Spleen (tissue), 11 donors: Measurements from ENCODE around the gene PDCD2. TPM values are rescaled to one million over a fixed set of nuclear protein-coding genes. Genes with fewer than 3 reads are reported as not detected.

Source experiments
- DNase-seq: peaks from one replicate; pipeline ENCODE4 v3.0.0-alpha.2; 2020
- H3K27ac ChIP-seq, 8 donors: fragments of 200-600 bp; sonication (generic) in 7 of 8; 1 replicate in 4 of 8; 2 replicates in 4 of 8; pipeline versions ENCODE4 v1.5.0 to v1.8.0; 2016 to 2021; ENCODE audit warnings: inconsistent platforms in 4 of 8, mild to moderate bottlenecking in 4 of 8, moderate library complexity in 1 of 8
- H3K27me3 ChIP-seq, 7 donors: fragments of 200-600 bp; sonication (generic) in 6 of 7; replicated peaks in 1 of 7; 1 replicate in 4 of 7; 2 replicates in 3 of 7; pipeline versions ENCODE4 v1.5.0 to v1.8.0; 2016 to 2021; ENCODE audit warnings: inconsistent platforms in 3 of 7, mild to moderate bottlenecking in 1 of 7
- H3K36me3 ChIP-seq, 6 donors: fragments of 200-600 bp; sonication (generic) in 5 of 6; 1 replicate in 4 of 6; 2 replicates in 2 of 6; pipeline versions ENCODE4 v1.5.0 to v1.8.0; 2016 to 2021; ENCODE audit warnings: inconsistent platforms in 2 of 6
- H3K4me1 ChIP-seq, 6 donors: fragments of 200-600 bp; sonication (generic) in 5 of 6; 1 replicate in 3 of 6; 2 replicates in 3 of 6; pipeline versions ENCODE4 v1.5.0 to v1.8.0; 2016 to 2021; ENCODE audit warnings: inconsistent platforms in 3 of 6
- H3K4me3 ChIP-seq, 8 donors: fragments of 200-600 bp; sonication (generic) in 7 of 8; 1 replicate in 4 of 8; 2 replicates in 4 of 8; pipeline versions ENCODE4 v1.5.0 to v1.8.0; 2016 to 2021; ENCODE audit warnings: inconsistent platforms in 4 of 8, mild to moderate bottlenecking in 4 of 8, moderate library complexity in 2 of 8
- H3K9me3 ChIP-seq, 8 donors: fragments of 200-600 bp; sonication (generic) in 7 of 8; 1 replicate in 4 of 8; 2 replicates in 4 of 8; pipeline versions ENCODE4 v1.5.0 to v1.8.0; 2016 to 2021; ENCODE audit warnings: inconsistent platforms in 4 of 8
- POLR2A ChIP-seq, 3 donors: fragments of 450-650 bp; IDR thresholded peaks; one replicate each; pipeline ENCODE4 v1.5.1; 2017; ENCODE audit warnings: antibody characterized with exemption in 3 of 3, mild to moderate bottlenecking in 1 of 3
- POLR2AphosphoS5 ChIP-seq, 3 donors: sonication (generic); formaldehyde crosslinking; IDR thresholded peaks; one replicate each; pipeline ENCODE4 v1.5.1; 2017; ENCODE audit warnings: antibody characterized with exemption in 3 of 3
- WGBS, 5 donors: extraction: QIAGEN DNeasy Blood & Tissue Kit in 3 of 5; methylation state at CpG; one replicate each; pipeline versions ENCODE4 v1.1.5 to v1.1.7; 2013 to 2018; 5-methylcytosine and 5-hydroxymethylcytosine counted together
- intact Hi-C: fragments of 100-400 bp; cut with DNase I; formaldehyde crosslinking; loops from one replicate; pipeline ENCODE4 v1.15.0; 2023; ENCODE audit warnings: low total_unique reads
- polyA plus RNA-seq, 3 donors: library from polyadenylated mRNA; stranded (reverse); fragments of 200-250 nt; gene quantifications; one replicate each; pipeline ENCODE4 v1.2.1, GENCODE V29; 2013
- total RNA-seq, 7 donors: library from RNA; depleted of rRNA in 3 of 7; stranded (reverse); fragments of >200 nt in 3 of 7; fragmentation: NEBNext Ultra II Directional in 4 of 7; extraction: Animal tissue kit (Norgen Biotek cat#: 25700) in 4 of 7; gene quantifications; one replicate each; pipeline versions ENCODE4 v1.1.0 to v1.2.1, GENCODE V29; 2016 to 2021
- TF ChIP-seq, protein P1 (sequence below), 11 experiments: fragments of 200-600 bp in 7 of 11; fragments of 450-650 bp in 4 of 11; sonication (generic) in 4 of 11; IDR thresholded peaks in 8 of 11; conservative IDR thresholded peaks in 3 of 11; 1 replicate in 7 of 11; 2 replicates in 4 of 11; pipeline versions ENCODE4 v1.4.0 to v1.8.0; 2016 to 2021; ENCODE audit warnings: antibody characterized with exemption in 11 of 11, inconsistent platforms in 4 of 11, mild to moderate bottlenecking in 1 of 11
- donor health status: healthy with polysubstance abuse.
- donor health status: DM: no; HTN: no; CAD: no; lungs with moderate emphysema.
- donor health status: DM: no; HTN: no; CAD: no.
- donor health status: Bipolar disorder and iron deficiency.
- donor health status: healthy.
- donor health status: DM: no; HTN: no; CAD: no.
- donor health status: DM: yes; HTN: yes; CAD: no.

Gene PDCD2
- total and polyA plus RNA-seq, 10 donors = 45.5 to 95.4 (median 61.6) TPM

DNA sequence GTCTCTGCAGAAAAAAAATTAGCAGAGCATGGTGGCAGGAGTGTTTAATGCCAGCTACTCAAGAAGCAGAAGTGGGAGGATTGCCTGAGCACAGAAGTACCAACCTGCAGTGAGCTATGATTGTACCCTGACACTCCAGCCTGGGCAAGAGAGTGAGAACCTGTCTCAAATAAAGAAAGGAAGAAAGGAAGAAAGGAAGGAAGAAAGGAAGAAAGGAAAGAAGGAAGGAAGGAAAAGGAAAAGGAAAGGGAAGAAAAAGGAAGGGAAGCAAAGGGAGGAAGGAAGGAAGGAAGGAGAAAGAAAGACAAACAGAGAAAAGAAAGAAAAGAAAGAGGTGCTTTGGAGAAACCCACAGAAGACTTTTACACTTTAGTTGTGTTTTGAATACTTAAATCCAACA lies 12.8 kb upstream of the PDCD2 start:
- H3K4me1 ChIP-seq = no peaks in the 10 kb centered on the region

DNA sequence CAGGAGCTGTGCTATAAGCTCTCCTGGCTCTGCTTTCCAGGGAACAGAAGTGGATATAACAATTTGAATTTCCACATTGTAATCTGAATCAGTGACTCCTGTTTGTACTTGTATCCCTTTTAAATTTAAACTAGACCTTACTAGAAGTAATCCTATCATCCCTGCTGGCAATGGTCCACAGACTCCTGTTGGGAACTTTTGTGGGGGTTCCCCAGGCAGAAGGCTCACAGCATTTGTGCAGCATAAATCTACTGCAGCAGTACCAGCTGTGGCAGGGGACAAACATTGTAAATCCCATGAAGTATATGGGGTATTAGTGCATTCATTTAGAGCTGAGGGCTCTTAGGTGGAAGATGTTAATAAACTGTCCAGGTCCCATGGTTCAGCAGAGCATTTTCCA lies 12.0 kb upstream of the PDCD2 start:
- TF ChIP-seq POLR2A (IDR thresholded peaks at IDR 0.05) (no peak), POLR2AphosphoS5 (IDR thresholded peaks at IDR 0.05) (no peak)
- TF ChIP-seq, protein P1, sequence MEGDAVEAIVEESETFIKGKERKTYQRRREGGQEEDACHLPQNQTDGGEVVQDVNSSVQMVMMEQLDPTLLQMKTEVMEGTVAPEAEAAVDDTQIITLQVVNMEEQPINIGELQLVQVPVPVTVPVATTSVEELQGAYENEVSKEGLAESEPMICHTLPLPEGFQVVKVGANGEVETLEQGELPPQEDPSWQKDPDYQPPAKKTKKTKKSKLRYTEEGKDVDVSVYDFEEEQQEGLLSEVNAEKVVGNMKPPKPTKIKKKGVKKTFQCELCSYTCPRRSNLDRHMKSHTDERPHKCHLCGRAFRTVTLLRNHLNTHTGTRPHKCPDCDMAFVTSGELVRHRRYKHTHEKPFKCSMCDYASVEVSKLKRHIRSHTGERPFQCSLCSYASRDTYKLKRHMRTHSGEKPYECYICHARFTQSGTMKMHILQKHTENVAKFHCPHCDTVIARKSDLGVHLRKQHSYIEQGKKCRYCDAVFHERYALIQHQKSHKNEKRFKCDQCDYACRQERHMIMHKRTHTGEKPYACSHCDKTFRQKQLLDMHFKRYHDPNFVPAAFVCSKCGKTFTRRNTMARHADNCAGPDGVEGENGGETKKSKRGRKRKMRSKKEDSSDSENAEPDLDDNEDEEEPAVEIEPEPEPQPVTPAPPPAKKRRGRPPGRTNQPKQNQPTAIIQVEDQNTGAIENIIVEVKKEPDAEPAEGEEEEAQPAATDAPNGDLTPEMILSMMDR (IDR thresholded peaks at IDR 0.05 in 8 of 11, conservative IDR thresholded peaks at IDR 0.05 in 3 of 11) = no peak

More for the DNA sequence above, 12.8 kb upstream of the PDCD2 start:
- Histone ChIP-seq H3K36me3 (no peaks in the 10 kb centered on the region), H3K27ac (no peak overlapping the region), H3K9me3 (peaks cover 0 to 19% (median 17%) of the 10 kb centered on the region in 8 donors), H3K4me3 (no peak overlapping the region), H3K27me3 (peaks cover 0 to 20% (median 0%) of the 10 kb centered on the region in 7 donors)
- intact Hi-C loops = no loop called here
- TF ChIP-seq POLR2A (IDR thresholded peaks at IDR 0.05) (no peak), POLR2AphosphoS5 (IDR thresholded peaks at IDR 0.05) (no peak)
- TF ChIP-seq, protein P1 (IDR thresholded peaks at IDR 0.05 in 8 of 11, conservative IDR thresholded peaks at IDR 0.05 in 3 of 11) = no peak
- no peak for DNase-seq

DNA sequence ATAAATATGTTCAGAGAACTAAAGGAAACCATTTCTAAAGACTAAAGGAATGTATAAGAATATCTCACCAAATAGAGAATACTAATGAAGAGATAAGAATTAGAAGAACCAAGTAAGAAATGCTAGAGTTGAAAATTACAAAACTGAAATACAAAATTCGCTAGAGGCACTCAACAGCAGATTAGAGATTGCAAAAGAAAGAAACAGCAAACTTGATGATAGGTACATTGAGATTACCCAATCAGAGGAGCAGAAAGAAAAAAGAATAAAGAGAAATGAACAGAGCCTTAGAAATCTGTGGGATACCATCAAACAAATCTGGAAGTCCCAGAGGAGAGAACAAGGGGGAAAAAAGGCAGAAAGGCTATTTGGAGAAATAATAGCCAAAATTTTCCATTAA lies 6.3 kb upstream of the PDCD2 start:
- Histone ChIP-seq H3K27me3 (peaks cover 0 to 20% (median 0%) of the 10 kb centered on the region in 7 donors), H3K9me3 (peaks cover 0 to 46% (median 39%) of the 10 kb centered on the region in 8 donors), H3K4me3 (no peak overlapping the region), H3K4me1 (peaks cover 0 to 3% (median 0%) of the 10 kb centered on the region in 6 donors), H3K36me3 (no peaks in the 10 kb centered on the region), H3K27ac (no peak overlapping the region)
- no peak for DNase-seq
- intact Hi-C loops = no loop called here
- no peak for TF ChIP-seq POLR2A (IDR thresholded peaks at IDR 0.05)
- TF ChIP-seq, protein P1 (IDR thresholded peaks at IDR 0.05 in 8 of 11, conservative IDR thresholded peaks at IDR 0.05 in 3 of 11) = no peak
- no peak for TF ChIP-seq POLR2AphosphoS5 (IDR thresholded peaks at IDR 0.05)
- 77 to 83% (median 81%) methylated on average over 1 of the region's 1 CpG for WGBS, 5 donors

More for the DNA sequence above, 12.0 kb upstream of the PDCD2 start:
- Histone ChIP-seq H3K9me3 (peaks cover 0 to 28% (median 26%) of the 10 kb centered on the region in 8 donors), H3K36me3 (no peaks in the 10 kb centered on the region), H3K4me3 (no peak overlapping the region), H3K4me1 (no peaks in the 10 kb centered on the region), H3K27ac (no peak overlapping the region), H3K27me3 (peaks cover 0 to 20% (median 0%) of the 10 kb centered on the region in 7 donors)
- intact Hi-C loops = no loop called here
- no peak for DNase-seq

- 4 to 8% (median 7%) methylated on average over 6 of the region's 6 CpGs for WGBS, 5 donors
- TF ChIP-seq, protein P1 (IDR thresholded peaks at IDR 0.05 in 8 of 11, conservative IDR thresholded peaks at IDR 0.05 in 3 of 11) = no peak
- peaks cover 6 to 42% (median 22%) of the 10 kb centered on the region in 6 donors for H3K4me1 ChIP-seq
- no peak for DNase-seq
- H3K27me3 ChIP-seq = peaks cover 0 to 5% (median 0%) of the 10 kb centered on the region in 7 donors
- peaks cover 0 to 5% (median under 1%) of the 10 kb centered on the region in 8 donors for H3K9me3 ChIP-seq
- intact Hi-C loops = no loop called here
- peak overlapping the region; percentile 78 to 100 (median 94) for H3K4me3 ChIP-seq
- H3K36me3 ChIP-seq = peaks cover 0 to 32% (median 25%) of the 10 kb centered on the region in 6 donors
- peak overlapping the region; percentile 66 to 96 (median 94) for H3K27ac ChIP-seq
These were observed 589 bp upstream of the PDCD2 start for GRCh38 chr6:170584954-170585498.
